ENCODE measurements around the gene ABLIM2.

The ABLIM2 gene

GRCh38 chr4:8066336-8066931, 92.2 kb downstream of the ABLIM2 start:
- DNase-seq, result no peak

- DNase-seq, result no peak
Measured at GRCh38 chr4:8063974-8064563, 94.5 kb downstream of the ABLIM2 start.

GRCh38 chr4:8061573-8061972, 97.0 kb downstream of the ABLIM2 start:
- DNase-seq, result no peak

- DNase-seq, result no peak
Measured at GRCh38 chr4:8061145-8061544, 97.5 kb downstream of the ABLIM2 start.

- no peak for DNase-seq
Measured at GRCh38 chr4:8060632-8061031, 98.0 kb downstream of the ABLIM2 start.

GRCh38 chr4:8058031-8058479, 100.6 kb downstream of the ABLIM2 start:
- no peak for DNase-seq

- no peak for DNase-seq
Measured at GRCh38 chr4:8055206-8055605, 103.4 kb downstream of the ABLIM2 start.

- DNase-seq, result no peak
Measured at GRCh38 chr4:8053688-8054449, 104.7 kb downstream of the ABLIM2 start.

GRCh38 chr4:8052160-8052691, 106.4 kb downstream of the ABLIM2 start:
- no peak for DNase-seq

- no peak for DNase-seq
Measured at GRCh38 chr4:8051644-8052043, 107.0 kb downstream of the ABLIM2 start.

- DNase-seq, result peak; percentile 76
Measured at GRCh38 chr4:8050555-8051206, 107.9 kb downstream of the ABLIM2 start.

- DNase-seq, result no peak
Measured at GRCh38 chr4:8050180-8050554, 108.4 kb downstream of the ABLIM2 start.

- no peak for DNase-seq
Measured at GRCh38 chr4:8048856-8049676, 109.5 kb downstream of the ABLIM2 start.

GRCh38 chr4:8047837-8048678, 110.6 kb downstream of the ABLIM2 start:
- DNase-seq, result no peak

GRCh38 chr4:8046925-8047541, 111.6 kb downstream of the ABLIM2 start:
- DNase-seq, result no peak

- DNase-seq, result no peak
Measured at GRCh38 chr4:8045909-8046308, 112.7 kb downstream of the ABLIM2 start.

GRCh38 chr4:8044699-8045098, 113.9 kb downstream of the ABLIM2 start:
- DNase-seq, result no peak

- no peak for DNase-seq
Measured at GRCh38 chr4:8044244-8044643, 114.4 kb downstream of the ABLIM2 start.

- DNase-seq, result no peak
Measured at GRCh38 chr4:8043596-8043995, 115.0 kb downstream of the ABLIM2 start.

GRCh38 chr4:8041868-8042267, 116.7 kb downstream of the ABLIM2 start:
- no peak for DNase-seq

- DNase-seq, result no peak
Measured at GRCh38 chr4:8041172-8041571, 117.4 kb downstream of the ABLIM2 start.
